ENCODE results near the gene OR2B6.
"Not testable (repeated sequence)": the region's sequence is repeated elsewhere in the genome, so short reads cannot be mapped to it uniquely, and the experiment has no call there.

- TF ChIP-seq CTCF (conservative IDR thresholded peaks at IDR 0.05); ZFX (IDR thresholded peaks at IDR 0.05): not testable (repeated sequence)
Observed at GRCh38 chr6:27943072-27943471, 14.0 kb upstream of the OR2B6 start.

All from C4-2B (cell line).